Right lobe of liver (tissue), 6 donors: ENCODE results near the gene HIBCH. TPM values are rescaled to one million over a fixed set of nuclear protein-coding genes. Genes with fewer than 3 reads are reported as not detected.

Experiments
- ATAC-seq, 4 donors: fragments of 200-7000 bp; cut with Tn5 transposase; one replicate each; pipeline ENCODE4 v1.9.1; 2020; ENCODE audit warnings: mild to moderate bottlenecking in 4 of 4, moderate library complexity in 4 of 4
- DNase-seq, 3 donors: peaks; one replicate each; pipeline ENCODE4 v3.0.0-alpha.2; 2020
- H3K27ac ChIP-seq, 3 donors: fragments of 200-600 bp; one replicate each; pipeline ENCODE4 v1.8.0; 2022
- H3K27me3 ChIP-seq, 2 donors: fragments of 200-600 bp; one replicate each; pipeline ENCODE4 v1.8.0; 2022
- H3K36me3 ChIP-seq, 4 donors: fragments of 200-600 bp; sonication (generic) in 1 of 4; one replicate each; pipeline versions ENCODE4 v1.5.1 to v1.8.0; 2017 to 2022; ENCODE audit warnings: control low read depth in 1 of 4
- H3K4me1 ChIP-seq, 4 donors: fragments of 200-600 bp; sonication (generic) in 1 of 4; one replicate each; pipeline versions ENCODE4 v1.5.1 to v1.8.0; 2017 to 2022; ENCODE audit warnings: control low read depth in 1 of 4
- H3K4me3 ChIP-seq, 3 donors: fragments of 200-600 bp; one replicate each; pipeline ENCODE4 v1.8.0; 2022
- H3K9me3 ChIP-seq, 4 donors: fragments of 200-600 bp; sonication (generic) in 1 of 4; one replicate each; pipeline versions ENCODE4 v1.5.1 to v1.8.0; 2017 to 2022; ENCODE audit warnings: control low read depth in 1 of 4
- POLR2A ChIP-seq: fragments of 450-650 bp; IDR thresholded peaks from one replicate; pipeline ENCODE4 v1.6.1; 2017; ENCODE audit warnings: antibody characterized with exemption, mild to moderate bottlenecking
- WGBS: methylation state at CpG from one replicate; pipeline ENCODE4 v1.1.6; 2018; ENCODE audit warnings: low coverage, low lambda C conversion rate; ENCODE audit not compliant: insufficient coverage; ENCODE audit errors: missing lambda C conversion rate; 5-methylcytosine and 5-hydroxymethylcytosine counted together
- intact Hi-C, 2 donors: fragments of 100-400 bp; cut with DNase I; formaldehyde crosslinking; loops; one replicate each; pipeline versions ENCODE4 v1.11.2 to v1.14.1; 2022
- total RNA-seq, 6 experiments: library from RNA; depleted of rRNA in 2 of 6; stranded (reverse); fragments of >200 nt in 2 of 6; fragmentation: NEBNext Ultra II Directional in 3 of 6; extraction: Animal tissue kit (Norgen Biotek cat#: 25700) in 3 of 6; gene quantifications; one replicate each; pipeline versions ENCODE4 v1.1.0 to v1.2.4, GENCODE V29; 2016 to 2023
- TF ChIP-seq, protein P1 (sequence below), 4 donors: fragments of 200-600 bp in 3 of 4; fragments of 450-650 bp in 1 of 4; IDR thresholded peaks; one replicate each; pipeline versions ENCODE4 v1.5.1 to v1.8.0; 2016 to 2022; ENCODE audit warnings: antibody characterized with exemption in 4 of 4, mild to moderate bottlenecking in 2 of 4
- donor health status: DM: no; HTN: yes; CAD: no.
- donor health status: DM: no; HTN: no; CAD: no.
- donor health status: DM: no; HTN: no; CAD: no.
- donor health status: DM: no; HTN: yes; CAD: no.
- donor health status: DM: no; HTN: yes; CAD: no.

The HIBCH gene
- total RNA-seq, 6 experiments from 2014 or later = 20.1 to 93.6 (median 53.6) TPM

DNA sequence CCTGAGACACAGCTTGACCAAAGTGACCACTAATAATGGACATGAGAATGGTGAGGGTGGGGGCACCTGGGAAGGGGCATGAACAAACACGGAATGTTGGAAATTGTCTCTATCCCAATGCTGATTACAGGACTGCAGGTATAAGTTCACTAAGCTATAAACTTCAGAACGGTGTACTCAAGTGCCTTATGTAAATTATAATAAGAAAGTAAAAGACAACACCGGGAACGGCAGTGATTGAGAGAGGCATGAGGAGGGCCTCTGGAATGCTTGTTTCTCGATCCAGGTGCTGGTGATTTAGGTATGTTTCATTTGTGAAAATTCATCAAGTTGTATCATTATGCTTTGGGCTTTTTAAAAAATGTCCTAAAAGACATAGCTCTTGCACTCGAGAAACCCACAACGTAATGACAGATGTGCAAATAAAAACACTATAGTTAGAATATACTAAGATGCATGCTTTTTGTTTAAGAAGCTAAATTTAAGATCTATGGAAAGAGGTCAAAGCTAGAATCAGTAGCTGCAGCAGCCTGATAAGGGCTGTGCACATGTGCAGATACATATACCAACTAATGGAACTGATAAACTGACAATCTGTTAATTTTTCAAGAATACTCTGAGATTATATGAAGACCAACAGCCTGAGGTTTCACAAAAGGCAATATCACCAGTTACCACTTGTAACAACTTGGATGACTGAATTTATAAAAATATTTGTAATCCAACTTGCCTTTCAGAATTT is 7.6 kb downstream of the HIBCH start:
- peaks cover 0 to 34% (median 12%) of the 10 kb centered on the region in 4 donors for H3K4me1 ChIP-seq
- no peaks in the 10 kb centered on the region for H3K9me3 ChIP-seq
- ATAC-seq (no peak), DNase-seq (no peak)
- no peaks in the 10 kb centered on the region for H3K27me3 ChIP-seq
- peaks cover 0 to 10% (median 0%) of the 10 kb centered on the region in 4 donors for H3K36me3 ChIP-seq
- 89% methylated on average over 7 of the region's 7 CpGs for WGBS
- TF ChIP-seq, protein P1, sequence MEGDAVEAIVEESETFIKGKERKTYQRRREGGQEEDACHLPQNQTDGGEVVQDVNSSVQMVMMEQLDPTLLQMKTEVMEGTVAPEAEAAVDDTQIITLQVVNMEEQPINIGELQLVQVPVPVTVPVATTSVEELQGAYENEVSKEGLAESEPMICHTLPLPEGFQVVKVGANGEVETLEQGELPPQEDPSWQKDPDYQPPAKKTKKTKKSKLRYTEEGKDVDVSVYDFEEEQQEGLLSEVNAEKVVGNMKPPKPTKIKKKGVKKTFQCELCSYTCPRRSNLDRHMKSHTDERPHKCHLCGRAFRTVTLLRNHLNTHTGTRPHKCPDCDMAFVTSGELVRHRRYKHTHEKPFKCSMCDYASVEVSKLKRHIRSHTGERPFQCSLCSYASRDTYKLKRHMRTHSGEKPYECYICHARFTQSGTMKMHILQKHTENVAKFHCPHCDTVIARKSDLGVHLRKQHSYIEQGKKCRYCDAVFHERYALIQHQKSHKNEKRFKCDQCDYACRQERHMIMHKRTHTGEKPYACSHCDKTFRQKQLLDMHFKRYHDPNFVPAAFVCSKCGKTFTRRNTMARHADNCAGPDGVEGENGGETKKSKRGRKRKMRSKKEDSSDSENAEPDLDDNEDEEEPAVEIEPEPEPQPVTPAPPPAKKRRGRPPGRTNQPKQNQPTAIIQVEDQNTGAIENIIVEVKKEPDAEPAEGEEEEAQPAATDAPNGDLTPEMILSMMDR (IDR thresholded peaks at IDR 0.05) = no peak
- TF ChIP-seq POLR2A = no peak
- intact Hi-C loops = no loop called here
- H3K4me3 ChIP-seq = no peak overlapping the region
- no peak overlapping the region for H3K27ac ChIP-seq

DNA sequence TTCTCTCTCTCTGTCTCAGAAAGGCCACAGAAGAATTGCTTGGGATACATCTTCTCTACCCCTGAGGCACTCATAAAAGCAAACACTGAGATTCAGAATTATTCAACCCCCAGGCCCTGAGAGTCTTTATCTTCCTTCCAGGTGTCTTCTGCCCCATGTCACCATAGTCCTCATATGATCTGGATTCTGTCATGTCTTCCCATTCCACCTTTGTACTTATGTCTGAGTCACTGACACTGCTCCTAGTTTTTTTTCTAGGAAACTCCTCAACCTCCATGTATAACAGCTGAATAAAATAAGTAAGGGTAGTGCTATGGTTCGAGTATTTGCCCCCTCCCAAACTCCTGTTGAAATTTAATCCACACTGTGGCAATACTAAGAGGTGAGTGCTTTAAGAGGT is 11.6 kb downstream of the HIBCH start:
- Histone ChIP-seq H3K36me3 (peaks cover 0 to 10% (median 0%) of the 10 kb centered on the region in 4 donors), H3K27ac (no peak overlapping the region), H3K9me3 (no peaks in the 10 kb centered on the region), H3K4me1 (peaks cover 0 to 21% (median 4%) of the 10 kb centered on the region in 4 donors), H3K27me3 (no peaks in the 10 kb centered on the region), H3K4me3 (no peak overlapping the region)
- TF ChIP-seq, protein P1 (IDR thresholded peaks at IDR 0.05) = no peak
- TF ChIP-seq POLR2A = no peak
- ATAC-seq = no peak
- intact Hi-C loops = no loop called here
- WGBS = 88% methylated on average over 1 of the region's 1 CpG
- no peak for DNase-seq

DNA sequence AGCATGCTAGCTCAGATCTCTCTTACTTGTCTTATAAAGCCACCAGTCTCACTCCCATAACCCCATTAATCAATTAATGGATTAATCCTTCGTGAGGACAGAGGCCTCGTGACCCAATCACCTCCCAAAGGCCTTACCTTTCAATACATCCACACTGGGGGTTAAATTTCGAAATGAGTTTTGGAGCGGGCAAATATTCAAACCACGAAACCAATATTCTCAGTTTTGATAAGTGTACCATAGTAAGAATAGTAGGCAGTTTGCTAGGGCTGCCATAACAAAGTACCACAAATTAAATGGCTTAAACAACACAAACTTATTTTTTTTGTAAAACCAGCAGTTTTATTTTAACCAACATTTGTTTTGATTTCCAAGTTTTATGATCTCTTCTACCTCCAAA is 15.2 kb downstream of the HIBCH start:
- no peaks in the 10 kb centered on the region for H3K9me3 ChIP-seq
- TF ChIP-seq, protein P1 (IDR thresholded peaks at IDR 0.05) = no peak
- TF ChIP-seq POLR2A = no peak
- ATAC-seq (no peak), DNase-seq (no peak)
- intact Hi-C loops = no loop called here
- H3K4me1 ChIP-seq = peaks cover 0 to 7% (median 0%) of the 10 kb centered on the region in 4 donors
- H3K27me3 ChIP-seq = no peaks in the 10 kb centered on the region
- WGBS = 67% methylated on average over 5 of the region's 5 CpGs
- H3K36me3 ChIP-seq = peaks cover 0 to under 1% (median 0%) of the 10 kb centered on the region in 4 donors
- no peak overlapping the region for H3K27ac ChIP-seq
- H3K4me3 ChIP-seq = no peak overlapping the region

DNA sequence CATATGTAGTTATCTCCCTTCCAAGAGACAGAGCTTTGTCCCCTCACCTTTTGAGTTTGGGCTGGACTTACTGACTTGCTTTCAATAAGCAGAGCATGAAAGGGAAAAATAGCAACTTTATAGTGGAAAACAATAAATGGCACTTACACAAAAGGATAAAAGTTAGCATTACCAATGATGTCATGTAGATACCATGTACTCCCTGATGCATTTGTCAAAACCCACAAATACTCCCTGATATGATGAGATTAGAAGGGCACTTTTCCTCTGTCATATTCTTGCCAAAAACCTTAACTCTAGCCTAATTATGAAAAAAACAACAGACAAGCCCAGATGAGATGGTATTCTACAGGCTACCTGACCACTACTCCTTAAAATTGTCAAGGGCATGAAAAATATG is 16.0 kb downstream of the HIBCH start:
- no peak for TF ChIP-seq POLR2A
- TF ChIP-seq, protein P1 (IDR thresholded peaks at IDR 0.05) = no peak

More for the DNA sequence above, 16.0 kb downstream of the HIBCH start:
- no peak overlapping the region for H3K27ac ChIP-seq
- ATAC-seq (no peak), DNase-seq (no peak)
- H3K36me3 ChIP-seq = no peaks in the 10 kb centered on the region
- peaks cover 0 to 7% (median 0%) of the 10 kb centered on the region in 4 donors for H3K4me1 ChIP-seq
- H3K27me3 ChIP-seq = no peaks in the 10 kb centered on the region
- intact Hi-C loops = no loop called here
- no peak overlapping the region for H3K4me3 ChIP-seq
- H3K9me3 ChIP-seq = no peaks in the 10 kb centered on the region
